A673 (cell line): ENCODE data around the gene TBC1D5. TPM values are rescaled to one million over a fixed set of nuclear protein-coding genes. Genes with fewer than 3 reads are reported as not detected.

Experiments
- BruUV-seq: library from RNA; stranded (reverse); fragments of 400-500 nt; replicated peaks from 2 replicates; lab custom pipeline; 2021; lab: Mats Ljungman, UMichigan
- CTCF ChIA-PET: fragments of 300-600 bp; sonication (Branson Sonifier 250); formaldehyde crosslinking; loops from one replicate; lab custom pipeline; 2022; ENCODE audit warnings: antibody characterized with exemption; lab: Charles Lee
- POLR2A ChIA-PET: fragments of 300-600 bp; sonication (Branson Sonifier 250); formaldehyde crosslinking; loops from one replicate; lab custom pipeline; 2022; ENCODE audit warnings: antibody characterized with exemption; ENCODE audit not compliant: low non-redundant PET; lab: Charles Lee
- DNase-seq: peaks from one replicate; pipeline ENCODE4 v3.0.0-alpha.2; 2015; ENCODE audit warnings: low spot score
- H3K27ac ChIP-seq: fragments of 200-600 bp; sonication (generic); 2 replicates; pipeline ENCODE4 v1.5.1; 2016; ENCODE audit warnings: mixed run types, low read depth, mild to moderate bottlenecking, mixed read lengths, antibody characterized with exemption, low read length; ENCODE audit not compliant: poor library complexity, severe bottlenecking
- H3K27me3 ChIP-seq: fragments of 200-600 bp; sonication (generic); replicated peaks from 2 replicates; pipeline ENCODE4 v1.6.1; 2017; ENCODE audit warnings: mixed run types, low read depth, mild to moderate bottlenecking, mixed read lengths, antibody characterized with exemption, low read length; ENCODE audit not compliant: insufficient read depth, poor library complexity
- H3K36me3 ChIP-seq: fragments of 200-600 bp; sonication (generic); 2 replicates; pipeline ENCODE4 v1.6.1; 2016; ENCODE audit warnings: mixed run types, mild to moderate bottlenecking, mixed read lengths, antibody characterized with exemption, low read length; ENCODE audit not compliant: insufficient read depth, poor library complexity, severe bottlenecking
- H3K4me1 ChIP-seq: fragments of 200-600 bp; sonication (generic); 2 replicates; pipeline ENCODE4 v1.6.1; 2017; ENCODE audit warnings: mixed run types, mild to moderate bottlenecking, mixed read lengths, antibody characterized with exemption, low read length; ENCODE audit not compliant: insufficient read depth, poor library complexity, severe bottlenecking
- H3K4me3 ChIP-seq: fragments of 200-600 bp; sonication (generic); 2 replicates; pipeline ENCODE4 v1.5.1; 2016; ENCODE audit warnings: low read depth, mixed run types, mild to moderate bottlenecking, mixed read lengths, low read length; ENCODE audit not compliant: poor library complexity, severe bottlenecking
- H3K9me3 ChIP-seq: fragments of 200-600 bp; sonication (generic); 2 replicates; pipeline ENCODE4 v1.6.1; 2016; ENCODE audit warnings: mixed run types, low read depth, mild to moderate bottlenecking, mixed read lengths, antibody characterized with exemption, low read length; ENCODE audit not compliant: poor library complexity, severe bottlenecking
- CTCF ChIP-seq: fragments of 300-800, 200-600 bp; sonication (generic); conservative IDR thresholded peaks from 2 replicates; pipeline ENCODE4 v1.5.1; 2017; ENCODE audit warnings: low read depth, mild to moderate bottlenecking, antibody characterized with exemption, low read length, moderate library complexity, mixed read lengths
- EZH2 ChIP-seq: fragments of 200-600 bp; sonication (generic); IDR thresholded peaks from 2 replicates; pipeline ENCODE4 v1.6.1; 2017; ENCODE audit warnings: borderline replicate concordance, low read depth, mild to moderate bottlenecking, mixed read lengths, antibody characterized with exemption, low read length; ENCODE audit not compliant: poor library complexity, severe bottlenecking
- intact Hi-C: fragments of 100-400 bp; cut with micrococcal nuclease; formaldehyde crosslinking; loops from one replicate; pipeline ENCODE4 v1.10.0; 2022; ENCODE audit not compliant: unreplicated experiment
- total RNA-seq: library from RNA; stranded (reverse); gene quantifications from 2 replicates; pipeline ENCODE4 v1.2.3, GENCODE V29; 2021

The TBC1D5 gene
- total RNA-seq, 1 experiment from 2014 or later = 40.7 TPM

- no peaks in the 10 kb centered on the region for H3K36me3 ChIP-seq
- ChIA-PET CTCF (no interaction called here), POLR2A (no interaction called here)
- no peaks in the 10 kb centered on the region for H3K27me3 ChIP-seq
- H3K4me1 ChIP-seq = no peaks in the 10 kb centered on the region
- TF ChIP-seq EZH2 = no peak
- DNase-seq = no peak
- H3K9me3 ChIP-seq = no peaks in the 10 kb centered on the region
- H3K4me3 ChIP-seq = no peak overlapping the region
- intact Hi-C loops = no loop called here
- no peak overlapping the region for H3K27ac ChIP-seq
- BruUV-seq = no TSS peak
Measured at GRCh38 chr3:17190353-17191078, 551.9 kb downstream of the TBC1D5 start.

GRCh38 chr3:17188378-17188777 lies 554.1 kb downstream of the TBC1D5 start:
- Histone ChIP-seq H3K4me3 (no peak overlapping the region), H3K36me3 (no peaks in the 10 kb centered on the region), H3K27me3 (no peaks in the 10 kb centered on the region), H3K27ac (no peak overlapping the region), H3K4me1 (no peaks in the 10 kb centered on the region), H3K9me3 (no peaks in the 10 kb centered on the region)
- no peak for TF ChIP-seq CTCF
- intact Hi-C loops = no loop called here
- CTCF ChIA-PET = no interaction called here
- BruUV-seq = no TSS peak
- POLR2A ChIA-PET = no interaction called here
- no peak for DNase-seq

- ChIA-PET POLR2A (no interaction called here), CTCF (no interaction called here)
- no peaks in the 10 kb centered on the region for H3K4me1 ChIP-seq
- H3K4me3 ChIP-seq = no peak overlapping the region
- no TSS peak for BruUV-seq
- H3K27ac ChIP-seq = no peak overlapping the region
- H3K27me3 ChIP-seq = no peaks in the 10 kb centered on the region
- no peaks in the 10 kb centered on the region for H3K9me3 ChIP-seq
- DNase-seq = no peak
- no peak for TF ChIP-seq CTCF
- no peak for TF ChIP-seq EZH2
- H3K36me3 ChIP-seq = no peaks in the 10 kb centered on the region
- intact Hi-C loops = no loop called here
Measured at GRCh38 chr3:17187589-17188184, 554.7 kb downstream of the TBC1D5 start.
